Measurements from ENCODE around the gene ARHGDIB. TPM values are rescaled to one million over a fixed set of nuclear protein-coding genes. Genes with fewer than 3 reads are reported as not detected.

The ARHGDIB gene
- total RNA-seq, 1 experiment from 2014 or later: 4.3 TPM

- BruUV-seq (replicated peaks): no TSS peak
- ATAC-seq (no peak), DNase-seq (ENCODE audit: low read depth, low spot score) (no peak)
- Histone ChIP-seq H3K4me3 (replicated peaks in 1 of 2; ENCODE audit: low read depth in 1 of 2, low read length in 2 of 2) (no peak overlapping the region), H3K36me3 (ENCODE audit: control insufficient read depth in 1 of 2, insufficient read depth in 2 of 2, low read length in 2 of 2) (no peaks in the 10 kb centered on the region), H4K20me1 (ENCODE audit: insufficient read depth) (no peaks in the 10 kb centered on the region), H3K4me1 (ENCODE audit: control insufficient read depth in 1 of 2, insufficient read depth in 2 of 2, low read length in 2 of 2) (peaks cover 9 to 10% of the 10 kb centered on the region in 2 experiments; a peak in 3 of 4 replicates), H3K4me2 (ENCODE audit: low read length) (no peak overlapping the region), H2AFZ (ENCODE audit: low read depth, low read length, poor library complexity, severe bottlenecking) (no peak overlapping the region), H3K9me3 (ENCODE audit: control insufficient read depth in 1 of 2, insufficient read depth in 1 of 2, low read depth in 1 of 2, low read length in 2 of 2) (no peaks in the 10 kb centered on the region), H3K79me2 (ENCODE audit: insufficient read depth, low read length) (no peaks in the 10 kb centered on the region), H3K9ac (ENCODE audit: low read length) (no peak overlapping the region), H3K27ac (ENCODE audit: low read depth, low read length) (no peak overlapping the region), H3K9me2 (ENCODE audit: insufficient read depth) (no peaks in the 10 kb centered on the region), H3K27me3 (ENCODE audit: insufficient read depth, low read length) (no peaks in the 10 kb centered on the region)
- RAD21 ChIA-PET (ENCODE audit: low non-redundant PET in 1 of 2, low total read pairs in 2 of 2, uncharacterized antibody in 2 of 2, unreplicated experiment in 2 of 2): no interaction called here
- TF ChIP-seq CTCF (IDR thresholded peaks at IDR 0.05 in 2 of 3, conservative IDR thresholded peaks at IDR 0.05 in 1 of 3; ENCODE audit: borderline replicate concordance in 1 of 3, insufficient read depth in 1 of 3, low read depth in 2 of 3, low read length in 2 of 3) (no peak), SP1 (IDR thresholded peaks at IDR 0.05; ENCODE audit: low read depth) (no peak), ELF1 (IDR thresholded peaks at IDR 0.05; ENCODE audit: borderline replicate concordance, low read depth) (no peak), MAX (IDR thresholded peaks at IDR 0.05) (no peak), EZH2phosphoT487 (IDR thresholded peaks at IDR 0.05; ENCODE audit: borderline replicate concordance) (no peak), ZNF274 (IDR thresholded peaks at IDR 0.05; ENCODE audit: low read depth, low read length) (no peak), FOSL1 (IDR thresholded peaks at IDR 0.05; ENCODE audit: low read depth) (no peak)
- CTCF ChIA-PET: no interaction called here
- intact Hi-C loops (cut with micrococcal nuclease): no loop called here
- POLR2A ChIA-PET: no interaction called here
Measured at GRCh38 chr12:14924541-14924940, 36.9 kb downstream of the ARHGDIB start.

- Histone ChIP-seq H3K9me2 (ENCODE audit: insufficient read depth) (no peaks in the 10 kb centered on the region), H3K27ac (ENCODE audit: low read depth, low read length) (no peak overlapping the region), H3K9ac (ENCODE audit: low read length) (no peak overlapping the region), H3K79me2 (ENCODE audit: insufficient read depth, low read length) (no peaks in the 10 kb centered on the region), H2AFZ (ENCODE audit: low read depth, low read length, poor library complexity, severe bottlenecking) (no peak overlapping the region), H3K27me3 (ENCODE audit: insufficient read depth, low read length) (no peaks in the 10 kb centered on the region), H3K36me3 (ENCODE audit: control insufficient read depth in 1 of 2, insufficient read depth in 2 of 2, low read length in 2 of 2) (no peaks in the 10 kb centered on the region), H3K4me2 (ENCODE audit: low read length) (no peak overlapping the region), H3K9me3 (ENCODE audit: control insufficient read depth in 1 of 2, insufficient read depth in 1 of 2, low read depth in 1 of 2, low read length in 2 of 2) (no peaks in the 10 kb centered on the region), H4K20me1 (ENCODE audit: insufficient read depth) (no peaks in the 10 kb centered on the region), H3K4me1 (ENCODE audit: control insufficient read depth in 1 of 2, insufficient read depth in 2 of 2, low read length in 2 of 2) (peaks cover 4 to 6% of the 10 kb centered on the region in 2 experiments; a peak in 3 of 4 replicates), H3K4me3 (replicated peaks in 1 of 2; ENCODE audit: low read depth in 1 of 2, low read length in 2 of 2) (no peak overlapping the region)
- intact Hi-C loops (cut with micrococcal nuclease): no loop called here
- ChIA-PET RAD21 (ENCODE audit: low non-redundant PET in 1 of 2, low total read pairs in 2 of 2, uncharacterized antibody in 2 of 2, unreplicated experiment in 2 of 2) (no interaction called here), POLR2A (no interaction called here), CTCF (no interaction called here)
- ATAC-seq: no peak
- no TSS peak for BruUV-seq (replicated peaks)
- DNase-seq (ENCODE audit: low read depth, low spot score): no peak
- no peak for TF ChIP-seq EGR1 (IDR thresholded peaks at IDR 0.05; ENCODE audit: low read depth)
- no peak for TF ChIP-seq EZH2 (IDR thresholded peaks at IDR 0.05)
- no peak for TF ChIP-seq CBX3 (IDR thresholded peaks at IDR 0.05; ENCODE audit: low read depth)
- TF ChIP-seq MAX (IDR thresholded peaks at IDR 0.05): no peak
- TF ChIP-seq EZH2phosphoT487 (IDR thresholded peaks at IDR 0.05; ENCODE audit: borderline replicate concordance): no peak
- TF ChIP-seq CEBPB (IDR thresholded peaks at IDR 0.05; ENCODE audit: low read depth): no peak
- no peak for TF ChIP-seq SIN3A (IDR thresholded peaks at IDR 0.05; ENCODE audit: low read depth)
- TF ChIP-seq JUND (IDR thresholded peaks at IDR 0.05): no peak
- TF ChIP-seq TCF7L2 (IDR thresholded peaks at IDR 0.05; ENCODE audit: borderline replicate concordance, extremely low read depth, insufficient read depth, insufficient read length): no peak
- TF ChIP-seq YY1 (IDR thresholded peaks at IDR 0.05; ENCODE audit: extremely low read depth, insufficient replicate concordance, low read depth, low read length): no peak
- no peak for TF ChIP-seq FOSL1 (IDR thresholded peaks at IDR 0.05; ENCODE audit: low read depth)
- TF ChIP-seq SRF (IDR thresholded peaks at IDR 0.05; ENCODE audit: low read depth): no peak
- no peak for TF ChIP-seq ZBTB33 (IDR thresholded peaks at IDR 0.05; ENCODE audit: extremely low read depth, insufficient replicate concordance, low read length)
- no peak for TF ChIP-seq RAD21 (IDR thresholded peaks at IDR 0.05; ENCODE audit: low read depth)
- TF ChIP-seq ZNF274 (IDR thresholded peaks at IDR 0.05; ENCODE audit: low read depth, low read length): no peak
Measured at GRCh38 chr12:14923944-14924343, 37.5 kb downstream of the ARHGDIB start.
